K562 (cell line): Measurements from ENCODE around the gene RALGPS1. TPM values are rescaled to one million over a fixed set of nuclear protein-coding genes. Genes with fewer than 3 reads are reported as not detected.

ENCODE experiments used
- XRCC4 ChIP-seq: IDR thresholded peaks from one replicate; pipeline ENCODE4 v1.6.1; 2011; ENCODE audit not compliant: insufficient read depth, insufficient read length; ENCODE audit errors: extremely low read depth
- polyA plus RNA-seq, 8 experiments: library from polyadenylated mRNA; depleted of rRNA in 4 of 8; stranded (reverse) in 5 of 8; unstranded in 3 of 8; fragments of >200 nt; fragmentation: Nextera tagmentation in 2 of 8; fragmentation: Illumina TruSeq in 1 of 8; extraction: Ambion mirVana in 2 of 8; extraction: Trizol in 1 of 8; gene quantifications; 2 replicates each; pipeline versions ENCODE4 v1.2.1 to v1.2.3, GENCODE V29; 2011 to 2014; ENCODE audit warnings: inconsistent platforms in 1 of 8, missing spikeins in 1 of 8
- total RNA-seq, 7 experiments: library from RNA; depleted of rRNA in 6 of 7; stranded (reverse); fragments of >200 nt in 6 of 7; fragmentation: Illumina TruSeq in 2 of 7; extraction: Trizol in 2 of 7; gene quantifications; 2 replicates each; pipeline versions ENCODE4 v1.2.1 to v1.2.3, GENCODE V29; 2011 to 2021; ENCODE audit warnings: low replicate concordance in 1 of 7
- TF ChIP-seq, protein P1 (sequence below), 2 experiments: fragments of 450-650 bp in 1 of 2; IDR thresholded peaks; 2 replicates each; pipeline ENCODE4 v1.6.1; 2011 to 2017; ENCODE audit warnings: low read depth in 2 of 2, antibody characterized with exemption in 1 of 2, borderline replicate concordance in 1 of 2, low read length in 1 of 2, mild to moderate bottlenecking in 1 of 2, mixed read lengths in 1 of 2; ENCODE audit not compliant: control insufficient read depth in 1 of 2
- TF ChIP-seq, protein P2 (sequence below): sonication (generic); formaldehyde crosslinking; IDR thresholded peaks from 2 replicates; pipeline ENCODE4 v1.8.0; 2023; ENCODE audit warnings: mild to moderate bottlenecking, missing genetic modification reagents

The RALGPS1 gene
- total and polyA plus RNA-seq, 9 of the 15 experiments (the other 6 are each of a cell fraction or from before 2014, with no cell fraction given), result 0.04 to 2.6 (median 1.5) TPM

DNA sequence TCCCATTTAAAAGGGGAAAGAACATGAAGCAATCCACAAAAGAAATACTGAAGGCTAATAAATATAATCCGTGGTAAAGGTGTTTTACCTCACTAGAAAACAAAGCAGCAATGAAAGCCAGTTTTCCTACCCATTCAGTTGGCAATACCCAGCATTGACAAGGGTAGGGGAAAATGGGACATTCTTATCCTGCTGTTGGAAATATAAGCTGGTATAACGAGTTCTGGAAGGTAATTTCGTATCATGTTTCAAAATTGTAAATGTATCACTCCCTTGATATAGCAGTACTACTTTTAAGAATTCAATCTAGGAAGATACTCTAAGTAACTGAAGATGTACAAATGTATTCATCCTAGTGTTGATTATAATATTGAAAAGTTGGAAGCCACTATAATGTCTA, 22.9 kb upstream of the RALGPS1 start (continued):
- TF ChIP-seq, protein P1, sequence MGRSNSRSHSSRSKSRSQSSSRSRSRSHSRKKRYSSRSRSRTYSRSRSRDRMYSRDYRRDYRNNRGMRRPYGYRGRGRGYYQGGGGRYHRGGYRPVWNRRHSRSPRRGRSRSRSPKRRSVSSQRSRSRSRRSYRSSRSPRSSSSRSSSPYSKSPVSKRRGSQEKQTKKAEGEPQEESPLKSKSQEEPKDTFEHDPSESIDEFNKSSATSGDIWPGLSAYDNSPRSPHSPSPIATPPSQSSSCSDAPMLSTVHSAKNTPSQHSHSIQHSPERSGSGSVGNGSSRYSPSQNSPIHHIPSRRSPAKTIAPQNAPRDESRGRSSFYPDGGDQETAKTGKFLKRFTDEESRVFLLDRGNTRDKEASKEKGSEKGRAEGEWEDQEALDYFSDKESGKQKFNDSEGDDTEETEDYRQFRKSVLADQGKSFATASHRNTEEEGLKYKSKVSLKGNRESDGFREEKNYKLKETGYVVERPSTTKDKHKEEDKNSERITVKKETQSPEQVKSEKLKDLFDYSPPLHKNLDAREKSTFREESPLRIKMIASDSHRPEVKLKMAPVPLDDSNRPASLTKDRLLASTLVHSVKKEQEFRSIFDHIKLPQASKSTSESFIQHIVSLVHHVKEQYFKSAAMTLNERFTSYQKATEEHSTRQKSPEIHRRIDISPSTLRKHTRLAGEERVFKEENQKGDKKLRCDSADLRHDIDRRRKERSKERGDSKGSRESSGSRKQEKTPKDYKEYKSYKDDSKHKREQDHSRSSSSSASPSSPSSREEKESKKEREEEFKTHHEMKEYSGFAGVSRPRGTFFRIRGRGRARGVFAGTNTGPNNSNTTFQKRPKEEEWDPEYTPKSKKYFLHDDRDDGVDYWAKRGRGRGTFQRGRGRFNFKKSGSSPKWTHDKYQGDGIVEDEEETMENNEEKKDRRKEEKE (IDR thresholded peaks at IDR 0.05; ENCODE audit: borderline replicate concordance in 1 of 2, control insufficient read depth in 1 of 2, low read depth in 2 of 2, low read length in 1 of 2), result no peak
- TF ChIP-seq, protein P2, sequence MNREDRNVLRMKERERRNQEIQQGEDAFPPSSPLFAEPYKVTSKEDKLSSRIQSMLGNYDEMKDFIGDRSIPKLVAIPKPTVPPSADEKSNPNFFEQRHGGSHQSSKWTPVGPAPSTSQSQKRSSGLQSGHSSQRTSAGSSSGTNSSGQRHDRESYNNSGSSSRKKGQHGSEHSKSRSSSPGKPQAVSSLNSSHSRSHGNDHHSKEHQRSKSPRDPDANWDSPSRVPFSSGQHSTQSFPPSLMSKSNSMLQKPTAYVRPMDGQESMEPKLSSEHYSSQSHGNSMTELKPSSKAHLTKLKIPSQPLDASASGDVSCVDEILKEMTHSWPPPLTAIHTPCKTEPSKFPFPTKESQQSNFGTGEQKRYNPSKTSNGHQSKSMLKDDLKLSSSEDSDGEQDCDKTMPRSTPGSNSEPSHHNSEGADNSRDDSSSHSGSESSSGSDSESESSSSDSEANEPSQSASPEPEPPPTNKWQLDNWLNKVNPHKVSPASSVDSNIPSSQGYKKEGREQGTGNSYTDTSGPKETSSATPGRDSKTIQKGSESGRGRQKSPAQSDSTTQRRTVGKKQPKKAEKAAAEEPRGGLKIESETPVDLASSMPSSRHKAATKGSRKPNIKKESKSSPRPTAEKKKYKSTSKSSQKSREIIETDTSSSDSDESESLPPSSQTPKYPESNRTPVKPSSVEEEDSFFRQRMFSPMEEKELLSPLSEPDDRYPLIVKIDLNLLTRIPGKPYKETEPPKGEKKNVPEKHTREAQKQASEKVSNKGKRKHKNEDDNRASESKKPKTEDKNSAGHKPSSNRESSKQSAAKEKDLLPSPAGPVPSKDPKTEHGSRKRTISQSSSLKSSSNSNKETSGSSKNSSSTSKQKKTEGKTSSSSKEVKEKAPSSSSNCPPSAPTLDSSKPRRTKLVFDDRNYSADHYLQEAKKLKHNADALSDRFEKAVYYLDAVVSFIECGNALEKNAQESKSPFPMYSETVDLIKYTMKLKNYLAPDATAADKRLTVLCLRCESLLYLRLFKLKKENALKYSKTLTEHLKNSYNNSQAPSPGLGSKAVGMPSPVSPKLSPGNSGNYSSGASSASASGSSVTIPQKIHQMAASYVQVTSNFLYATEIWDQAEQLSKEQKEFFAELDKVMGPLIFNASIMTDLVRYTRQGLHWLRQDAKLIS (CRISPR knock-in tag), result no peak
- TF ChIP-seq XRCC4, result no peak
